GM12872 (cell line): ENCODE results near the gene EBF3.
A peak's percentile ranks its signal among the peaks of the same experiment; 100 is the strongest.

Experiments used
- CTCF ChIP-seq: IDR thresholded peaks from 3 replicates; pipeline ENCODE4 v1.5.1; 2011; ENCODE audit warnings: low read depth, mild to moderate bottlenecking, low read length, moderate library complexity; ENCODE audit not compliant: insufficient read depth

The EBF3 gene

DNA sequence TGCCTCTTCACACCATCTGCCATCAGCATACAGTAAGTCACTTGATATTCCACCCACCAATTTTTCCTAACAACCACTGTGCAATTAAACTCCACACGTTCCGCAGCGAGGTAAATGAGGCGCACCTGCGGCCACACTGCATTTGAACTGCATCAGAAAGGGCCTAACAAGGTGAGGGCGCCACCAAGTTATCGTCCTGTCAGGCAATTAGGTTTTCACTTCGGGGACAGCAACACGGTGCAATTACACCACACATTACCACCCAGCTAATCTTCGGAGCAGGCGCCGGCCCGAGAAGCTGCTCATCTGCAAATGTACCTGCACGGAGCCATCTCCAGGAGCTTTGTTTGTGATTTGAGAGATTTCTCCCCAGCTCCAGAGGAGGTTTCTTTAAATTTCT lies 84.4 kb downstream of the EBF3 start:
- no peak for TF ChIP-seq CTCF

GRCh38 chr10:129878835-129879234 lies 85.2 kb downstream of the EBF3 start:
- TF ChIP-seq CTCF: no peak

DNA sequence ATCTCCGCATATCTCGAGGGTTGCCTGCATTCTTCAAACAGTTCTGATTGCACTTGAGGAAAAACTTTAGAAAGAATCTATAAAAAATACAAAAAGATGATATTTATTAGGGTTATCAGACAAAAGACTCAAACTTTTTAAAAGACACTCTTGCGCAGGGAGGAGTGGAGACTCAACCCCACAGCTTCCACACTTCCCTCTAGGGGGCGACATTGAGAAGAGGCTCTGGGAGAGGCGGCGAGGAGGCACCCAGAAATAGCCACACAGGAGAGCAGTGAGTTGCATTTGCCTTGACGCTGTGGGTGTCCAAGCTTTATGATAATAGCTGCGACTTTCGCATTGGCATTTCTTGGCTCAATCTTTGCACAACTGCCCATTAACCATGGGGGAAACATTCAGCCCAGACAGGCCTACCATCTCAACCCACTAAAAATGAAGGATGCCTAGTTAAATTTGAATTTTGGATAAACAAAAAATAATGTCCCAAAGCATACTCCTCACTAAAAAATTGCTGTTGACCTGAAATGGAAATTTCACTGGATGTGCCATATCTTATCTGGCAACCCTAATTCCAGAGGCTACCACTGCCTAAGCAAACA lies 86.2 kb downstream of the EBF3 start:
- TF ChIP-seq CTCF: peak; percentile 62

GRCh38 chr10:129876838-129877237 lies 87.2 kb downstream of the EBF3 start:
- no peak for TF ChIP-seq CTCF

DNA sequence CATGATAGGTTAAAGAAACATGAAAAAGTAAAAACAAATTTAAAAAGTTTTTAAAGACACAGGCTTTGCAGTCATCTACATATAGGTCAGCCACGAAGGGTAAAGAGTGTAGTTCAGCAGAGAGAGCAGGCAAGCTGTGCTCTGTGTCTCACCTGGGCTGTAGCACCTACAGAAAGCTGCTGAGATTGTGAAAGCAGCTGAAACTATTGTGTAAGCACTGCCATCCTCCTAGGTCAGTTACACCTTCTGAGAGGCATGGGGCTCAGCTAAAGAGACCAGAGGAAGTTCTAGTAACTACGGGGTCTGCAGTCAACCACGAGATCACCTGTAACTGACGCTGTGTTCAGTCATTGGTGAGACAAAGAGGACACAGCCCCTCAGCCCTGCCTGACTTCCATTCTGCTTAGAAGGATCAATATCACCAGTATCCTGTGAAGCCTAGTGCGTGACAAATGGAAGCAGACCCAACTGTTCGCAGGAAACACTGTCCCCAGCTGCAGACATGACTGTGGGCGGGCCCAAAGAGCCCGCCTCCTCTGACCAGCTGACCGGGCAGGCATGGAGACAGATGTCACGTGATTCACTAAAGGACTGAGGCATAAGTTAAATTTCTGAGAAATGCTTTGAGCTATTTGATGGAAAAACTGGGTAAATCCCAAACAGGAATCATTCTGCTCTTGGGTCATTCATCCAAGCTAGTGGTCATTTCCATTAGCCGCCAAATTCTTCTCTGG lies 87.9 kb downstream of the EBF3 start:
- TF ChIP-seq CTCF: no peak

DNA sequence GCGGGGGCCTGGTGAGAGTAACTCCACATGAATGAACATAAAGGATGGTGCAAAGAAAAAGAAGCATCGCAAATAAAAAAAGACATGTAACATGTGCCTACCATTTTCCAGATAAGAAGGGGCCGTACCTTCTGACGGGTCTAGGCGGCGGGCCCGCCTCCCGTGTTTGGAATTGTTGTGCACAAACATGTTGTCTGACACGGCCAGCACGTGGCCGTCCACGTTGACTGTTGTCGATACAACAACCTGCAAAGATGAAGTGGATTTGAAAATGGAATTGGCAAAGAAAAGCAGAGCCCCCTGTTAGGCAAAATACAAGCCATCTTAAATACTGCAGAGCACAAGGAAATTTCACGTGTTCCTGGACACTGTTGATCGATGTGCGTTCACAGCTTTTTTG lies 90.7 kb downstream of the EBF3 start:
- no peak for TF ChIP-seq CTCF

DNA sequence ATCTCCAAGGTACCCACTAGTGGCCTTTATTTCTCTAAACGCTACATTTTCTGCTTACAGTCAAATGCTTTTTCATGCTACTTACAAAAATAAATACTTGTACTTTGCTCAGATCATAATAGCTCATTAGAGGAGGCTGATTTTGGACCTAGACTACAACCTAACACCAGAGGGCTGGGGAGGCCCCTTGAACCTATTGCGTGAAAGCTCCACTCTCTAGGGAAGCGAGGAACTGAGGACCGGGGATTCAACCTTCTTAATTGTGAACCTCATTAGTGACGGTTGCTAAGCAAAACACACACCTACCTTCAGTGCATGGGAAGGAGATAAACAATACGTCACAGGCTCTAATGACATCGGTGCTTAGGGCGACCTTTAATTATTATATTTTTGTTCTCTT lies 92.1 kb downstream of the EBF3 start:
- no peak for TF ChIP-seq CTCF
